Keratinocyte (primary cell): Measurements from ENCODE around the gene STEAP3. TPM values are rescaled to one million over a fixed set of nuclear protein-coding genes. Genes with fewer than 3 reads are reported as not detected.

Experiments
- DNase-seq: peaks from one replicate; pipeline ENCODE4 v3.0.0-alpha.2; 2011; ENCODE audit warnings: low read depth, missing footprints, low spot score
- FAIRE-seq: peaks from 2 replicates; lab custom pipeline; 2011; peaks lifted over from hg19 to GRCh38; lab: Jason Lieb, UNC
- H2AFZ ChIP-seq: 2 replicates; pipeline ENCODE4 v1.6.0; 2012; ENCODE audit warnings: low read length, control low read depth, inconsistent platforms; ENCODE audit not compliant: control insufficient read depth
- H3K27ac ChIP-seq: 2 replicates; pipeline ENCODE4 v1.5.1; 2011; ENCODE audit warnings: low read length; ENCODE audit not compliant: control insufficient read depth, insufficient read depth
- H3K27me3 ChIP-seq: 3 replicates; pipeline ENCODE4 v1.6.0; 2011; ENCODE audit warnings: low read length; ENCODE audit not compliant: control insufficient read depth, insufficient read depth; ENCODE audit errors: extremely low read depth
- H3K36me3 ChIP-seq, 2 experiments: 2 replicates in 1 of 2; 3 replicates in 1 of 2; pipeline ENCODE4 v1.5.1; 2011; ENCODE audit warnings: low read length in 2 of 2, mild to moderate bottlenecking in 1 of 2; ENCODE audit not compliant: control insufficient read depth in 2 of 2, insufficient read depth in 2 of 2; ENCODE audit errors: extremely low read depth in 1 of 2
- H3K4me1 ChIP-seq: 3 replicates; pipeline ENCODE4 v1.5.1; 2011; ENCODE audit warnings: low read length; ENCODE audit not compliant: control insufficient read depth, insufficient read depth; ENCODE audit errors: extremely low read depth
- H3K4me2 ChIP-seq: 3 replicates; pipeline ENCODE4 v1.6.0; 2011; ENCODE audit warnings: low read depth, low read length; ENCODE audit not compliant: control insufficient read depth, insufficient read depth; ENCODE audit errors: extremely low read depth
- H3K4me3 ChIP-seq, 3 experiments: fragments of 200-600 bp in 1 of 3; sonication (generic) in 1 of 3; 2 replicates in 2 of 3; 3 replicates in 1 of 3; pipeline ENCODE4 v1.5.1; 2011 to 2016; ENCODE audit warnings: low read length in 3 of 3, mild to moderate bottlenecking in 3 of 3, control low read depth in 2 of 3, inconsistent platforms in 1 of 3, low read depth in 1 of 3, mixed read lengths in 1 of 3, mixed run types in 1 of 3, moderate library complexity in 1 of 3; ENCODE audit not compliant: control insufficient read depth in 2 of 3, insufficient read depth in 2 of 3; ENCODE audit errors: extremely low read depth in 1 of 3
- H3K79me2 ChIP-seq: 2 replicates; pipeline ENCODE4 v1.6.0; 2012; ENCODE audit warnings: low read length; ENCODE audit not compliant: control insufficient read depth, insufficient read depth
- H3K9ac ChIP-seq: 3 replicates; pipeline ENCODE4 v1.6.0; 2011; ENCODE audit warnings: low read length; ENCODE audit not compliant: control insufficient read depth, insufficient read depth; ENCODE audit errors: extremely low read depth
- H3K9me1 ChIP-seq: 3 replicates; pipeline ENCODE4 v1.6.0; 2011; ENCODE audit warnings: low read length; ENCODE audit not compliant: control insufficient read depth, insufficient read depth; ENCODE audit errors: extremely low read depth
- H3K9me3 ChIP-seq: 2 replicates; pipeline ENCODE4 v1.5.1; 2012; ENCODE audit warnings: low read depth, low read length; ENCODE audit not compliant: control insufficient read depth
- H4K20me1 ChIP-seq: 3 replicates; pipeline ENCODE4 v1.6.0; 2011; ENCODE audit warnings: low read length; ENCODE audit not compliant: control insufficient read depth, insufficient read depth; ENCODE audit errors: extremely low read depth
- EZH2 ChIP-seq: IDR thresholded peaks from one replicate; pipeline ENCODE4 v1.6.1; 2012; ENCODE audit warnings: inconsistent platforms, mild to moderate bottlenecking, low read length, moderate library complexity
- dilution Hi-C: fragments of 300-500 bp; cut with MboI; formaldehyde crosslinking; loops from one replicate; pipeline ENCODE4 v1.7.0; 2020; ENCODE audit warnings: low sequenced_read_pairs; ENCODE audit not compliant: extremely low pct_ligation_motif_present
- polyA plus RNA-seq, 5 experiments: library from polyadenylated mRNA; depleted of rRNA in 3 of 5; stranded (reverse) in 3 of 5; stranded (forward) in 1 of 5; unstranded in 1 of 5; fragments of >200 nt; gene quantifications; 1 replicate in 1 of 5; 2 replicates in 3 of 5; 3 replicates in 1 of 5; pipeline versions ENCODE4 v1.2.1 to v1.2.3, GENCODE V29; 2011 to 2012; ENCODE audit warnings: missing spikeins in 2 of 5, low read depth in 1 of 5, low replicate concordance in 1 of 5
- TF ChIP-seq, protein P1 (sequence below), 3 experiments: IDR thresholded peaks in 1 of 3; conservative IDR thresholded peaks in 1 of 3; optimal IDR thresholded peaks in 1 of 3; 2 replicates in 2 of 3; 3 replicates in 1 of 3; pipeline versions ENCODE3 to v1.5.1; 2011; ENCODE audit warnings: low read length in 3 of 3, mild to moderate bottlenecking in 3 of 3, moderate library complexity in 2 of 3, control low read depth in 1 of 3, inconsistent platforms in 1 of 3; ENCODE audit not compliant: insufficient read depth in 2 of 3; ENCODE audit errors: extremely low read depth in 1 of 3

STEAP3 gene
- polyA plus RNA-seq, 1 donor (not counting 4 experiments of a cell fraction or from before 2014, with no cell fraction given), result 19.9 TPM

DNA sequence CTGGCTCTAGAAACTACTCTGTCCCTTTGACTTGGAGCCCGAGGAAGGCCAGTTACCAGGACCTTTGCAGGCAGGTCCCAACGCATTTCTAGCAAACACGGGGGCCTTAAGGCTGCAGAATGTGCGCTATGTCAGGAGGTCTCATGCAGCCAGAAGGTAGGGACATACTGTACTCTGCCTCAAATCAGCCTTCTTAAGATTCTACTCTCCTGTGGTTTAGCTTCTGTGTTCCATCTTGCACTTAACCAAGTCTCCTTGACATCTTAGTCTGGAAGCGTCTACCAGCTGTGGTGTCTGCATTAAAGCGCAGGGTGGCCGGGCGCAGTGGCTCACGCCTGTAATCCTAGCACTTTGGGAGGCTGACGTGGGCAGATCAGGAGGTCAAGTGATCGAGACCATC lies 65.5 kb downstream of the STEAP3 start:
- peaks cover 3% of the 10 kb centered on the region for H3K4me1 ChIP-seq
- no peaks in the 10 kb centered on the region for H3K79me2 ChIP-seq
- no peak overlapping the region for H3K9ac ChIP-seq
- no peaks in the 10 kb centered on the region for H4K20me1 ChIP-seq
- H3K4me2 ChIP-seq, result no peak overlapping the region
- TF ChIP-seq, protein P1, sequence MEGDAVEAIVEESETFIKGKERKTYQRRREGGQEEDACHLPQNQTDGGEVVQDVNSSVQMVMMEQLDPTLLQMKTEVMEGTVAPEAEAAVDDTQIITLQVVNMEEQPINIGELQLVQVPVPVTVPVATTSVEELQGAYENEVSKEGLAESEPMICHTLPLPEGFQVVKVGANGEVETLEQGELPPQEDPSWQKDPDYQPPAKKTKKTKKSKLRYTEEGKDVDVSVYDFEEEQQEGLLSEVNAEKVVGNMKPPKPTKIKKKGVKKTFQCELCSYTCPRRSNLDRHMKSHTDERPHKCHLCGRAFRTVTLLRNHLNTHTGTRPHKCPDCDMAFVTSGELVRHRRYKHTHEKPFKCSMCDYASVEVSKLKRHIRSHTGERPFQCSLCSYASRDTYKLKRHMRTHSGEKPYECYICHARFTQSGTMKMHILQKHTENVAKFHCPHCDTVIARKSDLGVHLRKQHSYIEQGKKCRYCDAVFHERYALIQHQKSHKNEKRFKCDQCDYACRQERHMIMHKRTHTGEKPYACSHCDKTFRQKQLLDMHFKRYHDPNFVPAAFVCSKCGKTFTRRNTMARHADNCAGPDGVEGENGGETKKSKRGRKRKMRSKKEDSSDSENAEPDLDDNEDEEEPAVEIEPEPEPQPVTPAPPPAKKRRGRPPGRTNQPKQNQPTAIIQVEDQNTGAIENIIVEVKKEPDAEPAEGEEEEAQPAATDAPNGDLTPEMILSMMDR (optimal IDR thresholded peaks at IDR 0.05 in 1 of 3, IDR thresholded peaks at IDR 0.05 in 1 of 3, conservative IDR thresholded peaks at IDR 0.05 in 1 of 3; ENCODE audit: extremely low read depth in 1 of 3, insufficient read depth in 2 of 3, low read length in 3 of 3), result no peak
- no peak for TF ChIP-seq EZH2
- H3K9me3 ChIP-seq, result no peaks in the 10 kb centered on the region
- H3K4me3 ChIP-seq, result no peak overlapping the region
- DNase-seq (no peak), FAIRE-seq (no peak)
- no peaks in the 10 kb centered on the region for H3K27me3 ChIP-seq
- H3K27ac ChIP-seq, result no peak overlapping the region
- dilution Hi-C loops, result no loop called here
- H3K9me1 ChIP-seq, result no peaks in the 10 kb centered on the region
- H3K36me3 ChIP-seq, result no peaks in the 10 kb centered on the region
- no peak overlapping the region for H2AFZ ChIP-seq

DNA sequence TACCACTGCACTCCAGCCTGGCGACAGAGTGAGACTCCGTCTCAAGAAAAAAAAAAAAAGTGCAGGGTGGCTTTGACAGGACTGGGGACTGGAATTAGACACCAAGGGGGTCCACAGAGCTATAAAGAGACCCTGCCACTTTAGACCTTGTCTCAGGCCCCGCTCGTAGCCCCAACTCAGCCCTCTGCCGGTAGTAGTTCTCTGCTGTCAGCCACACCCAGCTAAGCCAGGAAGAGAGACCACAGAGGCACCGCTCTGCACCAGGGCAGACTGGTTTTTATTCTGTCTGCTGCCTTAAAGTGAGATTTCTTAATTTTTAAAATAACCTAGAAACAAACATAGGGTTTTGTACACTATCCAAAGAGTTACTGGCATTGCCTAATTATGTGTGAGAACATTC lies 66.0 kb downstream of the STEAP3 start:
- H3K9me1 ChIP-seq, result no peaks in the 10 kb centered on the region
- no peak overlapping the region for H3K4me3 ChIP-seq
- no peaks in the 10 kb centered on the region for H4K20me1 ChIP-seq
- H3K27me3 ChIP-seq, result no peaks in the 10 kb centered on the region
- DNase-seq (no peak), FAIRE-seq (no peak)
- TF ChIP-seq, protein P1 (optimal IDR thresholded peaks at IDR 0.05 in 1 of 3, IDR thresholded peaks at IDR 0.05 in 1 of 3, conservative IDR thresholded peaks at IDR 0.05 in 1 of 3; ENCODE audit: extremely low read depth in 1 of 3, insufficient read depth in 2 of 3, low read length in 3 of 3), result no peak
- H3K4me1 ChIP-seq, result no peaks in the 10 kb centered on the region
- H3K9ac ChIP-seq, result no peak overlapping the region
- no peak overlapping the region for H3K27ac ChIP-seq
- dilution Hi-C loops, result no loop called here
- no peaks in the 10 kb centered on the region for H3K36me3 ChIP-seq
- H2AFZ ChIP-seq, result no peak overlapping the region
- H3K4me2 ChIP-seq, result no peak overlapping the region
- H3K9me3 ChIP-seq, result no peaks in the 10 kb centered on the region
- no peaks in the 10 kb centered on the region for H3K79me2 ChIP-seq
